Measurements from ENCODE around the gene ALOX12B.

GRCh38 chr17:8031950-8032349 lies 55.6 kb downstream of the ALOX12B start:
- no peak for TF ChIP-seq CTCF (IDR thresholded peaks at IDR 0.05; ENCODE audit: control extremely low read depth in 1 of 3, insufficient read depth in 1 of 3, low read depth in 1 of 3, low read length in 3 of 3)
- no peak for TF ChIP-seq POLR2AphosphoS5 (IDR thresholded peaks at IDR 0.05; ENCODE audit: low read depth, low read length)
- no peak for TF ChIP-seq EZH2 (IDR thresholded peaks at IDR 0.05; ENCODE audit: low read depth, low read length, severe bottlenecking)
- TF ChIP-seq EP300 (IDR thresholded peaks at IDR 0.05; ENCODE audit: borderline replicate concordance in 1 of 2, low read depth in 2 of 2, low read length in 2 of 2) = no peak
